ENCODE results near the gene NFIL3.
"Not testable (repeated sequence)": the region's sequence is repeated elsewhere in the genome, so short reads cannot be mapped to it uniquely, and the experiment has no call there.

NFIL3 gene, protein sequence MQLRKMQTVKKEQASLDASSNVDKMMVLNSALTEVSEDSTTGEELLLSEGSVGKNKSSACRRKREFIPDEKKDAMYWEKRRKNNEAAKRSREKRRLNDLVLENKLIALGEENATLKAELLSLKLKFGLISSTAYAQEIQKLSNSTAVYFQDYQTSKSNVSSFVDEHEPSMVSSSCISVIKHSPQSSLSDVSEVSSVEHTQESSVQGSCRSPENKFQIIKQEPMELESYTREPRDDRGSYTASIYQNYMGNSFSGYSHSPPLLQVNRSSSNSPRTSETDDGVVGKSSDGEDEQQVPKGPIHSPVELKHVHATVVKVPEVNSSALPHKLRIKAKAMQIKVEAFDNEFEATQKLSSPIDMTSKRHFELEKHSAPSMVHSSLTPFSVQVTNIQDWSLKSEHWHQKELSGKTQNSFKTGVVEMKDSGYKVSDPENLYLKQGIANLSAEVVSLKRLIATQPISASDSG

GRCh38 chr9:91423785-91424402 is at the start of gene NFIL3:
TSS of gene NFIL3 (minus strand) at chr9:91423832. CDS start at chr9:91410734, 13,098 bp downstream.
- TF ChIP-seq, protein P1, sequence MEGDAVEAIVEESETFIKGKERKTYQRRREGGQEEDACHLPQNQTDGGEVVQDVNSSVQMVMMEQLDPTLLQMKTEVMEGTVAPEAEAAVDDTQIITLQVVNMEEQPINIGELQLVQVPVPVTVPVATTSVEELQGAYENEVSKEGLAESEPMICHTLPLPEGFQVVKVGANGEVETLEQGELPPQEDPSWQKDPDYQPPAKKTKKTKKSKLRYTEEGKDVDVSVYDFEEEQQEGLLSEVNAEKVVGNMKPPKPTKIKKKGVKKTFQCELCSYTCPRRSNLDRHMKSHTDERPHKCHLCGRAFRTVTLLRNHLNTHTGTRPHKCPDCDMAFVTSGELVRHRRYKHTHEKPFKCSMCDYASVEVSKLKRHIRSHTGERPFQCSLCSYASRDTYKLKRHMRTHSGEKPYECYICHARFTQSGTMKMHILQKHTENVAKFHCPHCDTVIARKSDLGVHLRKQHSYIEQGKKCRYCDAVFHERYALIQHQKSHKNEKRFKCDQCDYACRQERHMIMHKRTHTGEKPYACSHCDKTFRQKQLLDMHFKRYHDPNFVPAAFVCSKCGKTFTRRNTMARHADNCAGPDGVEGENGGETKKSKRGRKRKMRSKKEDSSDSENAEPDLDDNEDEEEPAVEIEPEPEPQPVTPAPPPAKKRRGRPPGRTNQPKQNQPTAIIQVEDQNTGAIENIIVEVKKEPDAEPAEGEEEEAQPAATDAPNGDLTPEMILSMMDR (conservative IDR thresholded peaks at IDR 0.05): no peak

GRCh38 chr9:91471524-91471923 is 47.9 kb upstream of the NFIL3 start:
- H3K27ac ChIP-seq: not testable (repeated sequence)

More at GRCh38 chr9:91423785-91424402, at the start of gene NFIL3:
- peak within 1 kb of the TSS; percentile 91 for H3K27ac ChIP-seq

- TF ChIP-seq, protein P1 (conservative IDR thresholded peaks at IDR 0.05): no peak
- no peak overlapping the region for H3K27ac ChIP-seq
Observed at GRCh38 chr9:91465420-91465819, 41.8 kb upstream of the NFIL3 start.

DNA sequence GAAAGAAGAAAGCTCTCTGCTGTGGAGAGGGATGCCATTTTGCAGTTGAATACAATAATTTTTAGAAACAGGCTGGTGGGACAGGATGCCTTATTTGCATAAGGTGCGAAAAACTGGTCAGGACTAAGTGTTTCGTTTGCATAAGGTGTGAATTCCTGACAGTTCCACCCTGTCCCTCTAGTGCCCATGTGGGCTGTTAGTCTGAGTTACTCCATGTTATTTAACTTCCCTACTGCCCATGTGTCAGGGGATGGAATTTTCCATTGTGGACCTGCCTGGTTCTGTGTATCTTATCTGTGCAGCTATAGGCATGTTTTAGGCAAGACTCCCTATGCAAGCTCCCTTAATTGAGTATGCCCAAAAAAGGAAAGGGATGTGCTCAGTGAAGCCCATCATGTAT is 35.3 kb upstream of the NFIL3 start:
- H3K27ac ChIP-seq: no peak overlapping the region
- TF ChIP-seq, protein P1 (conservative IDR thresholded peaks at IDR 0.05): no peak

- TF ChIP-seq, protein P1 (conservative IDR thresholded peaks at IDR 0.05): no peak
- H3K27ac ChIP-seq: no peak overlapping the region
Observed at GRCh38 chr9:91452844-91453243, 29.2 kb upstream of the NFIL3 start.

GRCh38 chr9:91451431-91452270 is 28.0 kb upstream of the NFIL3 start:
- TF ChIP-seq, protein P1 (conservative IDR thresholded peaks at IDR 0.05): no peak
- no peak overlapping the region for H3K27ac ChIP-seq

DNA sequence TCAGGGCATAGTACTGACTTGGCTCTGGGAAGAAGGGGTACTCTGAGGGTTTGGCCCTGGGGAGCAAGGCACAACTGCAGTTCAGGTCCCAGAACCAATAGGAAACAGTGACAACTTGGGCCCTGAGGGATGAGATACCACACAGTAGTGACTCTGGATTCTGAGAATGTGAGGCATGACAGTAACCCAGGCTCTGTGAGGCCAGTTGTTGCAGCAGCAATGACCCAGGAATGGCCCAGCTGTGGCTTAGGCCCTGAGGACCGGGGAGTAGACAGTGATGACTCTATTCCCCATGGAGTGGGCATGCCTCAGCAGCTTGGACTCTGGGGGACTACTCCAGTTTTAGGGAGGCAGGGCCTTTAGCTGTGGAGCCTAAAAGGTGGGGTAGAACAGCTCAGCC is 21.5 kb upstream of the NFIL3 start:
- H3K27ac ChIP-seq: no peak overlapping the region
- TF ChIP-seq, protein P1 (conservative IDR thresholded peaks at IDR 0.05): no peak
